IMR-90 (cell line): Measurements from ENCODE around the gene SDK1. TPM values are rescaled to one million over a fixed set of nuclear protein-coding genes. Genes with fewer than 3 reads are reported as not detected.

Experiments
- ATAC-seq: fragments of 200-7000 bp; cut with Tn5 transposase; 2 replicates; pipeline ENCODE4 v1.9.1; 2020; ENCODE audit warnings: low read depth, mild to moderate bottlenecking, moderate library complexity
- BruUV-seq: library from RNA; stranded (reverse); fragments of 400-500 nt; replicated peaks from 2 replicates; lab custom pipeline; 2021; lab: Mats Ljungman, UMichigan
- CTCF ChIA-PET: fragments of 300-600 bp; formaldehyde crosslinking; extraction: SDS; loops from one replicate; lab custom pipeline; 2021; ENCODE audit warnings: antibody characterized with exemption; lab: Yijun Ruan, JAX
- POLR2A ChIA-PET: fragments of 300-600 bp; sonication (Branson Sonifier 250); formaldehyde crosslinking; loops from one replicate; lab custom pipeline; 2022; ENCODE audit warnings: antibody characterized with exemption; ENCODE audit not compliant: unreplicated experiment; lab: Charles Lee
- DNase-seq: peaks from one replicate; pipeline ENCODE4 v3.0.0; 2013
- H2AFZ ChIP-seq: replicated peaks from 2 replicates; pipeline ENCODE3; 2013; ENCODE audit warnings: low read length, mild to moderate bottlenecking; ENCODE audit not compliant: poor library complexity
- H2AK5ac ChIP-seq: 2 replicates; pipeline ENCODE4 v1.6.1; 2013; ENCODE audit warnings: low read depth, low read length, inconsistent platforms
- H2AK9ac ChIP-seq: replicated peaks from 2 replicates; pipeline ENCODE3; 2013; ENCODE audit warnings: mild to moderate bottlenecking, low read depth, low read length, moderate library complexity; ENCODE audit not compliant: poor library complexity
- H2BK120ac ChIP-seq: 2 replicates; pipeline ENCODE4 v1.6.1; 2013; ENCODE audit warnings: low read depth, low read length, inconsistent platforms
- H2BK15ac ChIP-seq: 3 replicates; pipeline ENCODE4 v1.6.1; 2013; ENCODE audit warnings: low read depth, low read length, inconsistent platforms
- H2BK20ac ChIP-seq: 2 replicates; pipeline ENCODE4 v1.6.1; 2013; ENCODE audit warnings: low read depth, mild to moderate bottlenecking, inconsistent platforms, low read length, moderate library complexity
- H2BK5ac ChIP-seq: 2 replicates; pipeline ENCODE4 v1.6.1; 2013; ENCODE audit warnings: mild to moderate bottlenecking, low read depth, low read length, inconsistent platforms; ENCODE audit not compliant: poor library complexity, severe bottlenecking
- H3K14ac ChIP-seq: replicated peaks from 2 replicates; pipeline ENCODE4 v1.6.1; 2013; ENCODE audit warnings: low read depth, low read length, inconsistent platforms
- H3K18ac ChIP-seq: 2 replicates; pipeline ENCODE4 v1.6.1; 2013; ENCODE audit warnings: low read depth, low read length, control low read depth
- H3K23ac ChIP-seq: 2 replicates; pipeline ENCODE4 v1.6.1; 2013; ENCODE audit warnings: low read depth, low read length, inconsistent platforms
- H3K27ac ChIP-seq: 2 replicates; pipeline ENCODE4 v1.5.1; 2013; ENCODE audit warnings: mild to moderate bottlenecking, control low read depth, low read length; ENCODE audit not compliant: insufficient read depth
- H3K27me3 ChIP-seq: 2 replicates; pipeline ENCODE4 v1.6.1; 2013; ENCODE audit warnings: low read length; ENCODE audit not compliant: control insufficient read depth, insufficient read depth
- H3K36me3 ChIP-seq: 2 replicates; pipeline ENCODE4 v1.6.1; 2013; ENCODE audit warnings: low read length, mixed read lengths; ENCODE audit not compliant: control insufficient read depth, insufficient read depth
- H3K4ac ChIP-seq: 2 replicates; pipeline ENCODE4 v1.6.1; 2013; ENCODE audit warnings: low read depth, low read length, inconsistent platforms
- H3K4me1 ChIP-seq: 2 replicates; pipeline ENCODE4 v1.6.1; 2013; ENCODE audit warnings: low read length, mixed read lengths; ENCODE audit not compliant: control insufficient read depth, insufficient read depth
- H3K4me2 ChIP-seq: 2 replicates; pipeline ENCODE4 v1.6.1; 2013; ENCODE audit warnings: low read depth, mild to moderate bottlenecking, control low read depth, low read length, moderate library complexity
- H3K4me3 ChIP-seq: 2 replicates; pipeline ENCODE4 v1.5.1; 2013; ENCODE audit warnings: low read depth, mild to moderate bottlenecking, control low read depth, low read length, moderate library complexity; ENCODE audit not compliant: insufficient read depth
- H3K56ac ChIP-seq: 2 replicates; pipeline ENCODE4 v1.6.1; 2013; ENCODE audit warnings: low read length, inconsistent platforms; ENCODE audit not compliant: insufficient read depth; ENCODE audit errors: extremely low read depth
- H3K79me1 ChIP-seq, 2 experiments: 2 replicates each; pipeline ENCODE4 v1.6.1; 2013; ENCODE audit warnings: low read length in 2 of 2, inconsistent platforms in 1 of 2, low read depth in 1 of 2
- H3K9ac ChIP-seq: 2 replicates; pipeline ENCODE4 v1.6.1; 2013; ENCODE audit warnings: low read depth, low read length, control low read depth
- H3K9me1 ChIP-seq: 2 replicates; pipeline ENCODE4 v1.6.1; 2013; ENCODE audit warnings: low read length, inconsistent platforms; ENCODE audit not compliant: insufficient read depth
- H3K9me3 ChIP-seq: 2 replicates; pipeline ENCODE4 v1.6.1; 2013; ENCODE audit warnings: low read length; ENCODE audit not compliant: control insufficient read depth, insufficient read depth
- H4K20me1 ChIP-seq: 2 replicates; pipeline ENCODE4 v1.6.1; 2013; ENCODE audit warnings: low read length, inconsistent platforms; ENCODE audit not compliant: insufficient read depth
- H4K5ac ChIP-seq: 2 replicates; pipeline ENCODE4 v1.6.1; 2013; ENCODE audit warnings: mild to moderate bottlenecking, low read depth, low read length, control low read depth
- H4K8ac ChIP-seq, 2 experiments: 2 replicates each; pipeline ENCODE4 v1.6.1; 2013; ENCODE audit warnings: low read depth in 2 of 2, low read length in 2 of 2, control low read depth in 1 of 2, inconsistent platforms in 1 of 2
- H4K91ac ChIP-seq: 2 replicates; pipeline ENCODE4 v1.6.1; 2013; ENCODE audit warnings: low read depth, low read length, inconsistent platforms; ENCODE audit not compliant: insufficient read depth
- BHLHE40 ChIP-seq: fragments of 150-350 bp; IDR thresholded peaks from 2 replicates; pipeline ENCODE4 v1.6.1; 2016; ENCODE audit warnings: mild to moderate bottlenecking, low read depth, low read length
- CEBPB ChIP-seq: IDR thresholded peaks from 2 replicates; pipeline ENCODE4 v1.6.1; 2012; ENCODE audit warnings: low read depth, low read length, improper control_type of control experiment
- CHD1 ChIP-seq: IDR thresholded peaks from 2 replicates; pipeline ENCODE4 v1.6.1; 2012; ENCODE audit warnings: low read depth, low read length, improper control_type of control experiment
- CTCF ChIP-seq: conservative IDR thresholded peaks from 2 replicates; pipeline ENCODE4 v1.5.1; 2012; ENCODE audit warnings: mild to moderate bottlenecking, low read depth, low read length, improper control_type of control experiment
- FOS ChIP-seq: fragments of 150-350 bp; IDR thresholded peaks from 2 replicates; pipeline ENCODE4 v1.6.1; 2016; ENCODE audit warnings: low read depth, low read length
- MAFK ChIP-seq: IDR thresholded peaks from 2 replicates; pipeline ENCODE4 v1.6.1; 2012; ENCODE audit warnings: low read depth, low read length, improper control_type of control experiment
- MAZ ChIP-seq: IDR thresholded peaks from 2 replicates; pipeline ENCODE4 v1.6.1; 2012; ENCODE audit warnings: low read depth, mild to moderate bottlenecking, low read length, improper control_type of control experiment, moderate library complexity, borderline replicate concordance
- MXI1 ChIP-seq: IDR thresholded peaks from 2 replicates; pipeline ENCODE4 v1.6.1; 2012; ENCODE audit warnings: low read depth, mild to moderate bottlenecking, low read length, moderate library complexity, borderline replicate concordance
- NFE2L2 ChIP-seq: fragments of 150-350 bp; IDR thresholded peaks from 2 replicates; pipeline ENCODE4 v1.6.1; 2016; ENCODE audit warnings: low read depth, mild to moderate bottlenecking, low read length
- POLR2A ChIP-seq: IDR thresholded peaks from 2 replicates; pipeline ENCODE4 v1.6.1; 2012; ENCODE audit warnings: mild to moderate bottlenecking, low read depth, low read length
- RAD21 ChIP-seq: IDR thresholded peaks from 2 replicates; pipeline ENCODE4 v1.6.1; 2012; ENCODE audit warnings: low read length, improper control_type of control experiment
- RCOR1 ChIP-seq: IDR thresholded peaks from 2 replicates; pipeline ENCODE4 v1.6.1; 2012; ENCODE audit warnings: mild to moderate bottlenecking, low read length, improper control_type of control experiment; ENCODE audit not compliant: insufficient replicate concordance
- RFX5 ChIP-seq: IDR thresholded peaks from 2 replicates; pipeline ENCODE4 v1.8.0; 2012; ENCODE audit warnings: low read depth, mild to moderate bottlenecking, low read length, moderate library complexity
- USF2 ChIP-seq: fragments of 150-350 bp; IDR thresholded peaks from 2 replicates; pipeline ENCODE4 v1.6.1; 2017; ENCODE audit warnings: mild to moderate bottlenecking, antibody characterized with exemption, low read length, low read depth
- WGBS, 2 experiments: methylation state at CpG; one replicate each; pipeline versions ENCODE4 v1.1.5 to v1.1.7; 2013; ENCODE audit warnings: missing lambda C conversion rate in 2 of 2; ENCODE audit not compliant: insufficient read length in 1 of 2; ENCODE audit errors: extremely low coverage in 2 of 2; 5-methylcytosine and 5-hydroxymethylcytosine counted together
- dilution Hi-C: fragments of 300-500 bp; cut with HindIII; formaldehyde crosslinking; loops from one replicate; pipeline ENCODE4 v1.14.3; 2018; ENCODE audit warnings: low sequenced_read_pairs; ENCODE audit not compliant: unreplicated experiment
- in situ Hi-C: fragments of 300-500 bp; cut with MboI; formaldehyde crosslinking; loops from 3 replicates; pipeline ENCODE4 v1.14.3; 2019; ENCODE audit warnings: low sequenced_read_pairs, inconsistent platforms, mixed read lengths
- intact Hi-C: fragments of 100-400 bp; cut with micrococcal nuclease; formaldehyde crosslinking; loops from 2 replicates; pipeline ENCODE4 v1.10.0; 2022
- polyA plus RNA-seq, 3 experiments: library from polyadenylated mRNA; depleted of rRNA; stranded (reverse); fragments of >200 nt; gene quantifications; 2 replicates each; pipeline ENCODE4 v1.2.3, GENCODE V29; 2012; ENCODE audit warnings: low replicate concordance in 1 of 3
- total RNA-seq: library from RNA; depleted of rRNA; stranded (reverse); fragments of >200 nt; gene quantifications from 2 replicates; pipeline ENCODE4 v1.2.3, GENCODE V29; 2012

Gene SDK1
- total and polyA plus RNA-seq, 2 of the 4 experiments (the other 2 are of a cell fraction): 1.5 to 1.6 TPM

GRCh38 chr7:3836855-3837254 lies 535.8 kb downstream of the SDK1 start:
- CTCF ChIA-PET: no interaction called here
- H4K20me1 ChIP-seq: no peaks in the 10 kb centered on the region
- H4K91ac ChIP-seq: no peak overlapping the region
- H2BK20ac ChIP-seq: no peak overlapping the region
- intact Hi-C loops: no loop called here
- H3K4me2 ChIP-seq: no peak overlapping the region
- no peak overlapping the region for H3K27ac ChIP-seq
- no CpG with 5 or more reads among the region's 7 CpGs for WGBS, 2 experiments
- H2AK9ac ChIP-seq: no peak overlapping the region
- POLR2A ChIA-PET: no interaction called here
- no peak overlapping the region for H4K8ac ChIP-seq
- BruUV-seq: no TSS peak
- no peak overlapping the region for H3K4ac ChIP-seq
- peaks cover 9% of the 10 kb centered on the region; the same call in 1 of the 2 replicates for H3K9me3 ChIP-seq
- H3K36me3 ChIP-seq: no peaks in the 10 kb centered on the region
- DNase-seq (no peak), ATAC-seq (no peak)
- H2AFZ ChIP-seq: no peak overlapping the region
- no peaks in the 10 kb centered on the region for H3K27me3 ChIP-seq
- H3K4me3 ChIP-seq: no peak overlapping the region
- H2BK15ac ChIP-seq: no peak overlapping the region
- no peak overlapping the region for H3K14ac ChIP-seq
- in situ Hi-C loops: no loop called here
- H2BK5ac ChIP-seq: no peak overlapping the region
- no peak overlapping the region for H3K9ac ChIP-seq
- no peak overlapping the region for H3K18ac ChIP-seq
- no peak overlapping the region for H3K23ac ChIP-seq
- dilution Hi-C loops: no loop called here
- H2BK120ac ChIP-seq: no peak overlapping the region
- H3K4me1 ChIP-seq: no peaks in the 10 kb centered on the region
- no peak overlapping the region for H2AK5ac ChIP-seq
- TF ChIP-seq CTCF (no peak), RCOR1 (no peak), FOS (no peak), MAZ (no peak), POLR2A (no peak), RAD21 (no peak), RFX5 (no peak), MXI1 (no peak), BHLHE40 (no peak), MAFK (no peak), NFE2L2 (no peak), CEBPB (no peak), CHD1 (no peak), USF2 (no peak)
- no peak overlapping the region for H4K5ac ChIP-seq
- H3K9me1 ChIP-seq: no peaks in the 10 kb centered on the region
- H3K79me1 ChIP-seq: no peaks in the 10 kb centered on the region
- H3K56ac ChIP-seq: no peak overlapping the region
